GM23338 (cell line): Measurements from ENCODE around the gene FDX1. TPM values are rescaled to one million over a fixed set of nuclear protein-coding genes. Genes with fewer than 3 reads are reported as not detected.

Source experiments
- ATAC-seq: fragments of 200-7000 bp; cut with Tn5 transposase; 3 replicates; pipeline ENCODE4 v1.9.1; 2020
- DNase-seq: peaks from one replicate; pipeline ENCODE4 v3.0.0-alpha.2; 2015; ENCODE audit warnings: low spot score
- H2AFZ ChIP-seq: fragments of 200-600 bp; sonication (generic); 2 replicates; pipeline ENCODE4 v1.8.0; 2016; ENCODE audit warnings: antibody characterized with exemption, mild to moderate bottlenecking, moderate library complexity
- H3F3A ChIP-seq: fragments of 200-600 bp; sonication (generic); replicated peaks from 2 replicates; pipeline ENCODE4 v1.8.0; 2017; ENCODE audit warnings: antibody characterized with exemption, mixed run types, low read depth
- H3K27ac ChIP-seq: fragments of 200-600 bp; sonication (generic); 2 replicates; pipeline ENCODE4 v1.6.1; 2016; ENCODE audit warnings: low read depth
- H3K27me3 ChIP-seq: fragments of 200-600 bp; sonication (generic); 2 replicates; pipeline ENCODE4 v1.8.0; 2016; ENCODE audit warnings: mild to moderate bottlenecking, mixed run types, moderate library complexity; ENCODE audit not compliant: insufficient read depth
- H3K36me3 ChIP-seq: fragments of 200-600 bp; sonication (generic); 2 replicates; pipeline ENCODE4 v1.8.0; 2016; ENCODE audit warnings: mild to moderate bottlenecking; ENCODE audit not compliant: insufficient read depth
- H3K4me1 ChIP-seq: fragments of 200-600 bp; sonication (generic); 2 replicates; pipeline ENCODE4 v1.8.0; 2016; ENCODE audit warnings: mild to moderate bottlenecking, moderate library complexity; ENCODE audit not compliant: insufficient read depth
- H3K4me2 ChIP-seq: fragments of 200-600 bp; sonication (generic); 2 replicates; pipeline ENCODE4 v1.7.1; 2017; ENCODE audit warnings: mixed run types
- H3K4me3 ChIP-seq: fragments of 200-600 bp; sonication (generic); 2 replicates; pipeline ENCODE4 v1.6.1; 2016; ENCODE audit warnings: mixed run types
- H3K79me2 ChIP-seq: fragments of 200-600 bp; sonication (generic); replicated peaks from 2 replicates; pipeline ENCODE4 v1.8.0; 2017; ENCODE audit warnings: mild to moderate bottlenecking; ENCODE audit not compliant: insufficient read depth
- H3K9me2 ChIP-seq: fragments of 200-600 bp; sonication (generic); 2 replicates; pipeline ENCODE4 v1.8.0; 2017; ENCODE audit not compliant: insufficient read depth
- H4K20me1 ChIP-seq: fragments of 200-600 bp; sonication (generic); replicated peaks from 2 replicates; pipeline ENCODE4 v1.8.0; 2017; ENCODE audit warnings: mild to moderate bottlenecking; ENCODE audit not compliant: insufficient read depth
- H3K27ac Mint-ChIP-seq: 2 replicates; pipeline ENCODE4 v1.8.0; 2020; ENCODE audit warnings: inconsistent platforms, mild to moderate bottlenecking, moderate library complexity, mixed read lengths
- H3K27me3 Mint-ChIP-seq: 3 replicates; pipeline ENCODE4 v1.8.0; 2022; ENCODE audit warnings: low read depth, mild to moderate bottlenecking, moderate library complexity, mixed read lengths, inconsistent platforms; ENCODE audit not compliant: insufficient read depth, poor library complexity
- H3K36me3 Mint-ChIP-seq: 3 replicates; pipeline ENCODE4 v1.8.0; 2021; ENCODE audit warnings: low read depth, mild to moderate bottlenecking, inconsistent platforms, moderate library complexity, mixed read lengths
- H3K4me1 Mint-ChIP-seq: 3 replicates; pipeline ENCODE4 v1.8.0; 2020; ENCODE audit warnings: mild to moderate bottlenecking, inconsistent platforms, mixed read lengths
- H3K4me3 Mint-ChIP-seq: 3 replicates; pipeline ENCODE4 v1.8.0; 2021; ENCODE audit warnings: moderate library complexity, mild to moderate bottlenecking, inconsistent platforms, mixed read lengths
- H3K9me3 Mint-ChIP-seq: 3 replicates; pipeline ENCODE4 v1.8.0; 2020; ENCODE audit warnings: moderate library complexity, mild to moderate bottlenecking, inconsistent platforms, mixed read lengths
- CREB1 ChIP-seq: fragments of 250-450 bp; sonication (Bioruptor Pico); IDR thresholded peaks from 2 replicates; pipeline ENCODE4 v1.5.0; 2020; ENCODE audit warnings: low read depth, mild to moderate bottlenecking, moderate library complexity
- EZH2 ChIP-seq: fragments of 200-600 bp; sonication (generic); IDR thresholded peaks from one replicate; pipeline ENCODE4 v1.8.0; 2017; ENCODE audit warnings: antibody characterized with exemption, mild to moderate bottlenecking, low read depth; ENCODE audit not compliant: unreplicated experiment
- EZH2phosphoT487 ChIP-seq: fragments of 200-600 bp; sonication (generic); IDR thresholded peaks from one replicate; pipeline ENCODE4 v1.8.1; 2018; ENCODE audit warnings: antibody characterized with exemption; ENCODE audit not compliant: unreplicated experiment
- JUNB ChIP-seq: IDR thresholded peaks from one replicate; pipeline ENCODE4 v1.6.1; 2016; ENCODE audit warnings: antibody characterized with exemption; ENCODE audit not compliant: unreplicated experiment
- NANOG ChIP-seq: IDR thresholded peaks from 2 replicates; pipeline ENCODE4 v1.6.1; 2016; ENCODE audit warnings: antibody characterized with exemption, borderline replicate concordance
- POLR2AphosphoS5 ChIP-seq: IDR thresholded peaks from 2 replicates; pipeline ENCODE4 v1.6.1; 2016; ENCODE audit warnings: antibody characterized with exemption, low read depth
- REST ChIP-seq: IDR thresholded peaks from one replicate; pipeline ENCODE4 v1.6.1; 2018; ENCODE audit warnings: antibody characterized with exemption; ENCODE audit not compliant: unreplicated experiment
- ZNF331 ChIP-seq: fragments of 250-450 bp; sonication (Bioruptor Pico); IDR thresholded peaks from 2 replicates; pipeline ENCODE4 v1.5.0; 2020; ENCODE audit warnings: low read depth, mild to moderate bottlenecking, moderate library complexity
- ZNF462 ChIP-seq: fragments of 250-450 bp; sonication (Bioruptor Pico); IDR thresholded peaks from 2 replicates; pipeline ENCODE4 v1.5.0; 2020; ENCODE audit warnings: mild to moderate bottlenecking, moderate library complexity
- polyA plus RNA-seq: library from polyadenylated mRNA; unstranded; fragments of >200 nt; fragmentation: Nextera tagmentation; extraction: Ambion mirVana; gene quantifications from 2 replicates; pipeline ENCODE4 v1.2.1, GENCODE V29; 2016
- total RNA-seq: library from RNA; depleted of rRNA; stranded (reverse); fragments of >200 nt; shearing (Covaris generic); gene quantifications from 2 replicates; pipeline ENCODE4 v1.2.3, GENCODE V29; 2014

The FDX1 gene
- total and polyA plus RNA-seq, 2 experiments from 2014 or later = 11.1 to 15.9 TPM

DNA sequence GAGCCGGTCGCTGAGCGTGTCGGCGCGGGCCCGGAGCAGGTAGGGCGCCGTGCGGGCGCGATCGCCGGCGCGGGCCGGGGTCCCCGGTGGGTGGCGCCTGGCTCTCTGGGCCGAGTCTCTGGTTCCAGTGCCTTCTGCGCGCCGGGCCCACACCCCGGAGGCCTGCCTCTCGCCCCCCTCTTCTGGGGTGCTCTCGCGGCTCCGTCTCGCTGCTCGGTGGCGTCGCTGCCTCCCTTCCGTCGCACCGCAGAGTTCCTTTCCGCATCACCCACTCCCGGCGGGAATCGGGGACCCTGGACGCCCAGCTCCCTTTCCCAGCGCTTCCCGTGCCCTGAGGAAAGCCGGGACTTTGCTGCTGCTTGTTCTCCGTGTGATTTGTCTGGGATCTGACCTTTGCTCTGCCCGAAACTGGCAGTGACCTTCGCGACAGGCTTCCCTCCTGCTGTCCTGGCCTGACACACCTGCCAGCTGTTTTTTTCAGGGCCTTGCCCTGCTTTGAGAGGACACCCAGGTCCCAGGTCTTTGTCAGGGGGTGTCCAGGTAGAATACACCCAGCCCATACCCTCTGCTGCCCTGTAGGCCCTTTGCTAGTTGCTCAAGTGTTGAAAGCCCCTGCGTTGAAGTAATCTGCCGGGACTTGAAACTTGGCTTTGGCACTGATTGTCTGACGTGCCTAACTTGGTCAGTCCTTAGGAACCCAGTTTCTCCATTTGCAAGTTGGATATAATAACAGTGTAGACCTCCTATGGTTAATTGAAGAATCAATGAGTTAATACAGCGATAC lies 711 bp downstream of the FDX1 start:
- peak; percentile 63; the same call in 2 of the 3 replicates for ATAC-seq
- peaks cover 23% of the 10 kb centered on the region for H3K4me1 ChIP-seq
- H3K4me3 ChIP-seq = peak overlapping the region; percentile 89
- Mint-ChIP-seq H3K9me3 (no peaks in the 10 kb centered on the region), H3K36me3 (no peaks in the 10 kb centered on the region), H3K4me1 (peaks cover 25% of the 10 kb centered on the region; the same call in 2 of the 3 replicates), H3K27ac (peak overlapping the region; percentile 93), H3K4me3 (peak overlapping the region; percentile 97), H3K27me3 (no peaks in the 10 kb centered on the region)
- peak overlapping the region; percentile 98 for H3K4me2 ChIP-seq
- TF ChIP-seq CREB1 = peak; percentile 30; the same call in 1 of the 2 replicates
- no peak for TF ChIP-seq ZNF462 (CRISPR knock-in tag)
- H4K20me1 ChIP-seq = no peaks in the 10 kb centered on the region
- H3K36me3 ChIP-seq = no peaks in the 10 kb centered on the region
- no peaks in the 10 kb centered on the region for H3K9me2 ChIP-seq
- peaks cover 4% of the 10 kb centered on the region; the same call in 1 of the 2 replicates for H3K27me3 ChIP-seq
- H3F3A ChIP-seq = no peaks in the 10 kb centered on the region; the same call in 1 of the 2 replicates
- H3K79me2 ChIP-seq = peaks cover 38% of the 10 kb centered on the region
- H2AFZ ChIP-seq = peak overlapping the region; percentile 88
- peak; percentile 64 for DNase-seq
- no peak overlapping the region for H3K27ac ChIP-seq

GRCh38 chr11:110431051-110431672 lies 1.4 kb downstream of the FDX1 start:
- Mint-ChIP-seq H3K36me3 (no peaks in the 10 kb centered on the region), H3K4me1 (peaks cover 28% of the 10 kb centered on the region; the same call in 2 of the 3 replicates), H3K9me3 (no peaks in the 10 kb centered on the region), H3K27me3 (no peaks in the 10 kb centered on the region), H3K4me3 (peak overlapping the region; percentile 97), H3K27ac (no peak overlapping the region)
- ATAC-seq (no peak), DNase-seq (no peak)
- Histone ChIP-seq H3K27me3 (peaks cover 4% of the 10 kb centered on the region; the same call in 1 of the 2 replicates), H3K4me1 (peaks cover 23% of the 10 kb centered on the region), H4K20me1 (no peaks in the 10 kb centered on the region), H3K4me3 (peak overlapping the region; percentile 89), H3F3A (no peaks in the 10 kb centered on the region; the same call in 1 of the 2 replicates), H3K79me2 (peaks cover 44% of the 10 kb centered on the region), H3K4me2 (peak overlapping the region; percentile 98), H3K36me3 (no peaks in the 10 kb centered on the region), H3K9me2 (no peaks in the 10 kb centered on the region), H3K27ac (no peak overlapping the region), H2AFZ (peak overlapping the region; percentile 88)
- TF ChIP-seq REST (no peak), NANOG (no peak), EZH2 (no peak), POLR2AphosphoS5 (no peak), JUNB (no peak), ZNF331 (no peak), EZH2phosphoT487 (no peak)
